SK-N-SH treated with all-trans-retinoic acid at 6 μM for 48 hours (cell line): ENCODE data around the gene CADM2.

Experiments
- CREB5 ChIP-seq: fragments of 250-450 bp; sonication (Bioruptor Pico); IDR thresholded peaks from 2 replicates; pipeline ENCODE4 v1.5.1; 2020; ENCODE audit warnings: low read depth, mild to moderate bottlenecking, moderate library complexity
- CSDC2 ChIP-seq: fragments of 250-450 bp; sonication (Bioruptor Pico); IDR thresholded peaks from 2 replicates; pipeline ENCODE4 v1.5.0; 2020; ENCODE audit warnings: mild to moderate bottlenecking, moderate library complexity
- ESRRG ChIP-seq: fragments of 250-450 bp; sonication (Bioruptor Pico); IDR thresholded peaks from 2 replicates; pipeline ENCODE4 v1.6.1; 2021; ENCODE audit warnings: mild to moderate bottlenecking
- OSR1 ChIP-seq: fragments of 250-450 bp; sonication (Bioruptor Pico); IDR thresholded peaks from 2 replicates; pipeline ENCODE4 v1.8.0; 2022; ENCODE audit warnings: moderate library complexity, mild to moderate bottlenecking, inconsistent platforms
- PATZ1 ChIP-seq: fragments of 250-450 bp; sonication (Bioruptor Pico); IDR thresholded peaks from 2 replicates; pipeline ENCODE4 v1.8.0; 2020; ENCODE audit warnings: mild to moderate bottlenecking, moderate library complexity, borderline replicate concordance
- TOX ChIP-seq: fragments of 250-450 bp; sonication (Bioruptor Pico); IDR thresholded peaks from 2 replicates; pipeline ENCODE4 v1.8.0; 2021; ENCODE audit warnings: mild to moderate bottlenecking, moderate library complexity, borderline replicate concordance
- ZFP3 ChIP-seq: fragments of 250-450 bp; sonication (Bioruptor Pico); IDR thresholded peaks from 2 replicates; pipeline ENCODE4 v1.5.0; 2020; ENCODE audit warnings: mild to moderate bottlenecking, moderate library complexity
- ZFP30 ChIP-seq: fragments of 450-650 bp; formaldehyde crosslinking; IDR thresholded peaks from 2 replicates; pipeline ENCODE4 v1.5.0; 2022; ENCODE audit warnings: mild to moderate bottlenecking, moderate library complexity

- TF ChIP-seq TOX = no peak
- no peak for TF ChIP-seq CREB5
- no peak for TF ChIP-seq ZFP30 (CRISPR knock-in tag)
- no peak for TF ChIP-seq OSR1
- no peak for TF ChIP-seq ZFP3 (CRISPR knock-in tag)
- no peak for TF ChIP-seq PATZ1 (CRISPR knock-in tag)
- TF ChIP-seq ESRRG (CRISPR knock-in tag) = no peak
- no peak for TF ChIP-seq CSDC2 (CRISPR knock-in tag)
Measured at GRCh38 chr3:86037916-86038315, 1079.1 kb downstream of the CADM2 start.
